A204.1 (cell line): ENCODE data around the gene PSMD3.
"Not testable (repeated sequence)": the region's sequence is repeated elsewhere in the genome, so short reads cannot be mapped to it uniquely, and the experiment has no call there.

Source experiments
- FAIRE-seq: peaks from 2 replicates; lab custom pipeline; 2012; peaks lifted over from hg19 to GRCh38; lab: Jason Lieb, UNC

Gene PSMD3

DNA sequence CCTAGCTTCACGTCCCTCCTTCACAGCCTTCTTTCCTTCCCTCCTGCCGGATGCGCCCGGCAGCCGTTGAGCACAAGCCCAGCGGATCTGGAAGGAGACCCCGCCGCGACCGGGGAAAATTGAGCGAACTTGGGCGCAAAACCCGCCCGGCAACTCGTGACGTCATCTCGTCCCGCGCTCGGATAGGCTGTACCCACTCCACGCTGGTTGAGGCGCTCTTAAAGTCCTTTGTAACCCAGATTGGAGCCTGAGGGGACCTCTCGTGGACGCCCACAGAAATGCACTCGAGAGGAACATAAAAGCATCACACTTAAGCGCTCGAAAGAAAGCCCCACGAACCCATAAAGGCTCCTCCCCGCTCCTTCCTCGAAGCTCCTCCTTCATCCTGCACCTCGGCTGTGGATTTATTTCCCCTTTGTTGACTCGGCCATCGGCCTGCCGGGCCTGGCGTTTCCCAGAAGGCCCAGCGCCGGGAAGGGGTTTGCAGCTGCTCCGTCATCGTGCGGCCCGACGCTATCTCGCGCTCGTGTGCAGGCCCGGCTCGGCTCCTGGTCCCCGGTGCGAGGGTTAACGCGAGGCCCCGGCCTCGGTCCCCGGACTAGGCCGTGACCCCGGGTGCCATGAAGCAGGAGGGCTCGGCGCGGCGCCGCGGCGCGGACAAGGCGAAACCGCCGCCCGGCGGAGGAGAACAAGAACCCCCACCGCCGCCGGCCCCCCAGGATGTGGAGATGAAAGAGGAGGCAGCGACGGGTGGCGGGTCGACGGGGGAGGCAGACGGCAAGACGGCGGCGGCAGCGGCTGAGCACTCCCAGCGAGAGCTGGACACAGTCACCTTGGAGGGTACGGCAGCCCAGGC lies at the start of gene PSMD3:
Gene PSMD3, plus strand, starts transcription at position 457 of the 856 bp plus-strand sequence. Its CDS starts 164 bp downstream, at position 621.
- peak; percentile 98 for FAIRE-seq

DNA sequence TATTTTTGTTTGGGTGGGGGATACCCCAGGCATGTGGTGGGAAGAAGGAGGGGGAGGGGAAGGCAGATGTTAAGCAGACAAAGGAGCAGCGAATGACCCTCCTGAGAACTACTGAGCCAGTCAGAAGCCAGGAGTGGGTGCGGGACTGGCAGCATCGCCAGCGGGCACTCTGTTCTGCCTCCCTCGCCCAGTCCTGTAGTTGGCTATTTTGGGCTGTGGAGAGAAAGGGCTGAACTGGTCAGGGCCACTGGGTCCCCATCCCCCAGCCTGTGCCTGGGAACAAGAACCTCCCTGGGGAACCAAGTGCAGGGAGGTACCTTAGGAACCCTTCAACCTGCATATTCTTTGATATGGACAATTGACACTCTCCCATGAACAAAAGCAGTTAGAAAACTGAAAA lies 46.7 kb upstream of the PSMD3 start:
- FAIRE-seq = no peak

DNA sequence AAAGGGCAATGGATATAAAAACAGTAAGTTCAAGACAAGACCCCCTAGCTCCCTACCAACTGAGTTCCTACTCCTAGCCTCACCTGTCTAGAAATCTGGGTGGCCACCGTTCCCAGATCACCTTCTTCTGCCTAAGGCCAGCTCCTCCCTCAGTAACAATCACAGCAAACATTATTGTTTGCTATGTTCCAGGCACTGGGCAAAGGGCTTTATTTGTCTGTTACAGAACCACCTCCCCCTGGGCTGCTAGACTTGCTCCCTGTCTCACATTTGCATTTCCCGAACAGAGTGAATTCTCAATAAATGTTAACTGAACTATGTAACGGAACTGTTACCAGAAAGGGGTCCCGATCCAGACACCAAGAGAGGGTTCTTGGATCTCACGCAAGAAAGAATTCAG lies 46.3 kb upstream of the PSMD3 start:
- no peak for FAIRE-seq

DNA sequence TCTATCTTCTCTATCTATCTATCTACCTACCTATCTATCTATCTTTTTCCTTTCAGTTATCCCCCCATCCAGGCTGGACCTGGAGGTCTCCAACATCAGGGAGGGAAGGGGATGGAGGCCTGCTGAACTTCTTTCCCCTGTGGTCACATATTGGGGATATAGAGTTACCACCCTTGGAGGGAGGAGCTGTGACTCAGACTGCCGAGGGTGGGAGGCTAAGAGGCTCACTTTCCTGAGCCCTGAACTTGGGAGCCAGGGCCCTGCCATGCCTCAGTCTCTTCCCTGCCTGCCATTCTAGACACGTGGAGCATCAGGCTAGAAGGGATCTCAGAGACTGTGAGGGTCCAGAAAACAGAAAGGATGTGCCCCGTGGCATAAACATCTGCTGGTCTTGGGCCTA lies 44.7 kb upstream of the PSMD3 start:
- FAIRE-seq = no peak

DNA sequence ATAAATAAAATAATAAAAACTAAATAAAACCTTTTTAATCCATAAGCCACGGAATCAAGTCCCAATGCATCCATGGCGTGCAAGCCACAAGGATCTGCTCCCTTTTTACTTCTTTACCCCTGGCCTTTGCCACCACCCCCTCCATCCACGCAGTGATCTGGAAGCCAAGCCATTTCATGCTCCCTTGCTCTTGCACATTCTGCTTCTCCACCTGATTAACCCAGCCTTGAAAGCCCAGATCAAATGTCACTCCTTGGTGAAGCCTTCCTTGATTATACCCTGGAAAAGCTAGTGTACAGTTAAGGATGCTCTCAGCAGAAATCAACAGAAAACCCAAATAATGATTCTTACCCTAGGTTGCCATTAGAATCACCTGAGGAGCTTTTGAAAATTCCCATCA lies 43.2 kb upstream of the PSMD3 start:
- FAIRE-seq = no peak

DNA sequence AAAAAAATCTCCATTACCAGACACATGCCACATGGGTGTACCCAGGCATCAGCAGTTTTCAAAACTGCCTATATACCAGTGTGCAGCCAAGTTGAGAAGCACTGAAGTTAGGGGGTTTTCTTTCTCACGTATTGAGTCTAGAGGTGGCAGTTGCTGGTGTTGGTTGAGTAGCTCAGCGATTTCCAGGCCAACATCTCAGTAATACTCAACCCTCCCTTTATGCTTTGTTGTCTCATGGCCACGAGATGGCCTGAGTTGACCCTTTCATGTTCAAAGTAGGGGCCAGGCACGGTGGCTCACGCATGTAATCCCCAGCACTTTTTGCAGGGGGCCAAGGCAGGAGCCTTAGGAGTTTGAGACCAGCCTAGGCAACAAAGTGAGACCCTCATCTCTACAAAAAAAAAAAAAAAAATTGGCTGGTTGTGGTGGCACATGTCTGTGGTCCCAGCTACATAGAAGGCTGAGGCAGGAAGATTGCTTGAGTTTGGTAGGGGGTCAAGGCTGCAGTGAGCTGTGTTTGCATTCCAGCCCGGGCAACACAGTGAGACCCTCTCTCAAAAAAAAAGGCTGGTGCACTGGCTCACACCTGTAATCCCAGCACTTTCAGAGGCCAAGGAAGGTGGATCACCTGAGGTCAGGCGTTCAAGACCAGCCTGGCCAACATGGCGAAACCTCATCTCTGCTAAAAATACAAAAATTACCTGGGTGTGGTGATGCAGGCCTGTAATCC lies 42.3 kb upstream of the PSMD3 start:
- no peak for FAIRE-seq

DNA sequence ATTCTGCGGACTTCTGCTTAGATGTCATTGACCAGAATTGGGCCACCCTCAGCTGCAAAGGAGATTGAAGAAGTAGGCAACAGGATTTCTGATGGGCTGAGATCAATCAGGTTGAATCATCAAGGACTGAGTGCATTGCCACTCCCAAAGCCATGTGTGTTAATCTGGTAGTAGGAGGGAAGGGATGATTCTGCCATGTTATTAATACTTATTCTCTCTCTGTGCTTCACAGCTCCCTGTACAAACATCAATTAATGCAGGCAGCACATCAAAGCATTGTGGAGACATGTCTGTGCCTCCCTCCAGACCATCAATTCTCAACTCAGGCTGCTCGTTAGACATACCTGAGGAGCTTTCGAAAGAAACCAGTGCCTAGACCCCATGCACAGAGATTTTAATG lies 41.5 kb upstream of the PSMD3 start:
- FAIRE-seq = no peak

DNA sequence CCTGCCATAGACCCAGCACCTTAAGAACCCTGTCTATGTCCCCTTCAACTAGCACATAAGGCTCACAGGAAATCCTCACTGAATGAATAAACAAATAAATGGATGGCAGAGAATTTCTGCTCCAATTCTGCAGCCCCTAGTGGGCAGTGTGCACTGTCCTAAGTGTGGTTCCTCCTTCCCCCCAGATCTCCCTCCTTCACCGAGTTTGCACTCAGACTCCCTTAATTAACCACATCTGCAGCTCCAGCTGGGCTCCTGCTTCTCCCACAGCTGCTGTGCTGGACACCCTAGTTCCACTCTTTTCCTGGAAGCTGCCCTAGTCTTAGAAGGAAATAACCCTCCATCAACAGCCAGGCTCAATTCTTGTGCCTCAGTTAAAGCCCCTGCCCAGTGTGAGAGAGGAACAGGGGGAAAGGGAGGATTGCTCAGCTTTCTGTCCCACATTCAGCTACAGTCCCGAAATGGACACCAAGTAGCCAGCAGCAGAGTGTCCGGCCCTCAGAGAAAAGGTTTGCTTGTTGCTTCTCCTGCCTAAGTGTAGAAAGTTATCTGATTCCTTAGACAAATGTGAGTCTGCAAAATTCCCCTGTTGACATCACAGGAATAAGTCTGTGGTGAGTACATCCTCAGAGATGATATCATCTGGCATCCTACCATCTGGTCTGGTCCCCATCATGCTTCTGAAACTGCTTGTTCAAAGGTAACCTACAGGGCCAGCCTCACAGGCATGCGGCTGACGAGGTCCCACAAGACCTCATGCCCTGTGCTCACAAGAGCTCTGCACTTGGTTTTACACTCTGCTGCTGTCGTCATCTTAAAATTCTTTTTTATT lies 40.8 kb upstream of the PSMD3 start:
- FAIRE-seq = no peak

DNA sequence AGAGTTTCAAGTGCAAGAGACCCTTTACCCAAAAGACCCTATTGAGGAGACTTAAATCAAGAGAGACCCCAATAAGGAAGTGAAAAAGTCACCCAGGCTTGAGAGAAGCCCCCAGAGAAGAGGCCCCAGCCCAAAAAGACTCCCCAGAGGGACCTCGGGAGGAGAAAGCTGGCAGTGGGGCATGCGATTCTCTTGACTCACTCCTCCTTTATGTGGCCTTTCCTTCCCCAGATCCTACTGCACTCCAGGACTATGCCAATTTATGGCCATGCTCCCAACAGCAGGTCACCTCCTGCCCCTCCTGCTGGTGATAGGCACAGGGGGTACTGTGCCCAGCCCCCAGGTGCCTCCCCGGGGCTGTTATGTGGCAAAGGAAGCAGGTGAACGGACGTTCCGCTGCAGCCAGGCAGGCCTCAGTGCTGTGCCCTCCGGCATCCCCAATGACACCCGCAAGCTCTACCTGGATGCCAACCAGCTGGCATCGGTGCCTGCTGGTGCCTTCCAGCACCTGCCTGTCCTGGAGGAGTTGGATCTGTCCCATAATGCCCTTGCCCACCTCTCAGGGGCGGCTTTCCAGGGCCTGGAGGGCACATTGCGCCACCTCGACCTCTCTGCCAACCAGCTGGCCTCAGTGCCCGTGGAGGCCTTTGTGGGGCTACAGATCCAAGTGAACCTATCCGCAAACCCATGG lies 36.8 kb upstream of the PSMD3 start:
- no peak for FAIRE-seq

DNA sequence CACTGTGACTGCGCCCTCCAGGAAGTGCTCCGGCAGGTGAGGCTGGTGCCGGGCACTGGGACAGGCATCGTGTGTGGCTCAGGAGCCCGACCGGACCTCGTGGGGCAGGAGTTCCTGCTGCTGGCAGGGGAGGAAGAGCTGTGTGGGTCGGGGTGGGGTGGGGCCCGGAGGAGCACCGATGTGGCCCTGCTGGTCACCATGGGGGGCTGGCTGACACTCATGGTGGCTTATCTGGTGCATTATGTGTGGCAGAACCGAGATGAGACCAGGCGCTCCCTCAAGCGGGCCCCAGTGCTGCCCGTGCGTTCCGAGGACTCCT lies 36.3 kb upstream of the PSMD3 start:
- FAIRE-seq = no peak

DNA sequence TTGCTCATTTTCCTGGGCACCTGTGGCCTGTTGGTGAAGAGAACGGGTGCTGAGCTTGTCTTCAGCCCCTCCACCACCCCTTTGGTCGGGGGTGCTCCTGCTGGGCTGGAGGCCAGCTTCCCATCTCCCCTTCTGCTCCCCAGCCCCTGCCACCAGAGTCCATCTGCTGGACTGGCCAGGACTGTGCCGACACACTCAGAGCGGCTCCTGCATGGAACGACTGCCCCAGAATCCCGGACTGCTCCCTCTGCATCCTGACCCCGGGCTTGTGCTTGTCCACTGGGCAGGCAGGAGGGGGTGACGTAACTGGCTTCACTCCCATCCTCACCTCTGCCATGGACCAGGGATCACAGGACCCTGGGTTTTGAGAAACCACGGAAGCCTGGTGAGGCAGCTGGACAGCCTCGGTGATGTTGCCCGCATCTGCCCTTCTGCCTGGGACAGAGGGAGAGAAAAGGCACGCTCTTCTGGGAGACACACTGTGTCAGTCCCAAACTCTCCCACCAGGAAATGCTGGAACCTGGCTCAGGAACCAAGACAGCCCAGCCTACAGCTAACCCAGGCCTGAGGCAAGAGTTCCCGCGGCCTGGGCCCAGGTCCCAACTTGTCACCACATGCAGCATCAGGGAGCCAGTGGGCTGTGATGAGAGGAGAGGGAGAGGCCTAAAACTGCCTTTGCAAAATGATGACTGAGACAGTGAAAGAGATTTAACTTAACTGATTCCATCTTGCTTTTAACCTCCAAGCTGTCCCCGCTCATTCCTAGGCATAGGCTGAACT lies 33.9 kb upstream of the PSMD3 start:
- FAIRE-seq = no peak

DNA sequence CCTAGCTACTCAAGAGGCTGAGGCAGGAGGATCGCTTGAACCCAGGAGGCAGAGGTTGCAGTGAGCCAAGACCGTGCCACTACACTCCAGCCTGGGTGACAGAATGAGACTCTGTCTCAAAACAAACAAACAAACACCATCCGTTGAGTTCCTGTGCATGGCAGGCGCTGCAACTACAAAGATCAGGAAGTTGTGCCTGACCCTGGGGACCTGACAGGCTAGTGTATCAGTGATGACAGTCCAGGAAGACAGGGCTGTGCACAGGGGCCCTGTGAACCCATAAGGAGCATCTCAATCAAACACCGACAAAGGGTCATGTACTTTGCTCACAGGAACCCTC lies 32.1 kb upstream of the PSMD3 start:
- not testable (repeated sequence) for FAIRE-seq

DNA sequence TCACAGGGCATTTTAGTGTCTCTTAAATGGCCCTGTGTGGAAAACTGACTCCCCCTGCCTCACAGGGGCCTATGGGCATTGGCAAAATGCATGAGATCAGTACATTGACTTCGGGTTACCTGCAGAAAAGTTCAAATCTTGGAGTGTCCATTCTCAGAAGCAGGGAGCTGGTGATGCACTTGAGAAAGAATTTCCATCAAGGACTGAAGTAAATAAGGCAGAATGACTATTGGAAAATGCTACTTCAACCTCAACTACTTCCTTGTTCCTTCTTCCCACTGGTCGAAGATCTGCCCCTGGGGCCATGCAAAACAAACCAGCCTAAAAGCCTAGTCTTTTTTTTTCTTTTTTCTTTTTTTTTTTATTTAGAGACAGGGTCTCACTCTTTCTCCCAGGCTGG lies 31.6 kb upstream of the PSMD3 start:
- no peak for FAIRE-seq

DNA sequence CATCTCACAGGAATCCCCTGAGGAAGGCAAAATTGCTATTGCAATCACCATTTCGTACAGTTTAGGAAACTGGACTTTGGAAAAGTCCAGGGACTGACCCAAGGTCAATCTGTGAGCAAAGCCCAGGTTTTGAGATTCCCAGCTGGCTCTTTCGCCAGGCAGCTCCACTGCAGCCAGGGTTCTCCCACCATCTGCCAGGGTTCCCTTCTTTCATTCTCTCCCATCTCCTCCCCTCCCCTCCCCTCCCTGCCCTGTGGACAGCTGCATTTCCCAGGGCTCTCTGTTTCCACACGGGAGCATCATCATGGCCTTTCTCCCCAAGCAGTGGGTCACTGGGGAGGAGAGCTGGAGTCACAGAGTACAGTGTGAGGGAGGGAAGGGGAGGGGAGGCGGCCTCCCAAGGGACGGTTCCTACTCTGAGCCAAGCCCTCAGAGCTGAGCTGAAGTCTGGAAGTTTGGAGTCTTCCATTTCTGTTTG lies 29.7 kb upstream of the PSMD3 start:
- no peak for FAIRE-seq

DNA sequence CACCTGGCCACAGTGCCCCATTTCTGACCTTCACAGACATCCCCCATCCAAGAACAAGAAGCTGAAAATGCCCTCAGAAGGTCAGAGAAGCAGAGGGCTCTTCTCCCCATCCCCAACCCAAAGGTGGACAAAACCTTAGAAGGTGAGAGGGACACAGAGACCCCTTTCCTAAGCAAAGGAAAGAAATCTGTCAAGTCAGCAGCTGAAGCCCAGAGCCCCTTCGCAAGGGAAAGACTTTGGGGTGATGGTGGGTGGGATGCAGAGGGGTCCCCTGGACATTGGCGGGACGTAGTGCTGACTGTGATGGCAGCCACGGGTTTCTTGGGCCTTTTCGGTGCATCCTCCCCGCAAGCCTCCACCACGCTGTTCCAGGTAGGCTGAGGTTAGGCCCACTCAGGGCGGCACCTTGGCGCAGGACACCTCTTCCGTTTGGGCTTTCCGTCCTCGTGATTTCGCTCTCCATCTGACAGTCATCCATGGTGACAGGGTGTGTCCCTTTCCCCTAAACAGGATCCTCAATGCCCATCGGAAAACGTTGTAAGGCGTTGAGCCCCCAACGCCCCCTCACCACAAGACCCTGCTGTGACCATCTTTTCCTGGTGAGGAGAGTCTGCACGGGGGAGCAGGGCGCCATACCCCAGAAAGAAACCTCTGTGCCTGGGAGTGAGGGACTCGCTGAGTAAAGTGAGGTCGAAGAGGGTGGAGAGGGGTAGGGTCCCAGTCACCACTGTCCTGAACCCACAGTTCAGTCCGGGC lies 28.5 kb upstream of the PSMD3 start:
- FAIRE-seq = no peak

DNA sequence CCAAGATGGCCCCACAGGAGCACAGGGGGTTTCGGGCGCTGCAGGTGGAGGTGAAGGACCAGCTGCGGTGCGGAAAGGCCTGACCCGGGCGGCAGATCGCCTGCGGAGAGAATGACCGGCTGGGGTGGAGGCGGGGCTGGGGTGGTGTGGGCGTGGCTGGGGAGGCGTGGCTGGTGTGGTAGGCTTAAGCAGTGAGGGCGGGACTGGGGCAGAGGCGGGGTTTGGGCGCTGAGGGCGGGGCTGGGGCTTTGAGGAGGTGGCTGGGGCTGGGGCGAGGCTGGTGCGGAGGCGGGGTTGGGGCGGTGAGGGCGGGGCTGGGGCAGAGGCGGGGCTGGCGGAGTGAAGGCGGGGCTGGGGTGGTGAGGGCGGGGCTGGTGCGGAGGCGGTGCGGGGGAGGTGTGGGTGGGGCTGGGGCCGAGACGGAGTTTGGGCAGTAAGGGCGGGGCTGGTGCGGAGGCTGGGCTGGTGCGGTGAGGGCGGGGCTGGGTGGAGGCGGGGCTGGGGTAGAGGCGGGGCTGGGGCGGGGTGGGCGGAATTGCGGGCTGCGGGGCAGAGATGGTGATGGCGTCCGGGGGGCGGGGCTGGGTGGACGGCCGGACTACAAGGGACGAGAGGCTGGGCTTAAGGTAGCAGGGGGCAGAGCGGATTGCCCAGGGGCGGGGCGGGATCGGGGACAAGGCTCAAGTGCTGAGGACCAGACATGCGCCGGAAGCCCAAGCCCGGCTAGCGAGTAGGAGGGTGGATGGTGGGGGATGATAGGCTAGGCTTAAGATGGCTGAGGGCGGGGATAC lies 27.7 kb upstream of the PSMD3 start:
- FAIRE-seq = no peak

DNA sequence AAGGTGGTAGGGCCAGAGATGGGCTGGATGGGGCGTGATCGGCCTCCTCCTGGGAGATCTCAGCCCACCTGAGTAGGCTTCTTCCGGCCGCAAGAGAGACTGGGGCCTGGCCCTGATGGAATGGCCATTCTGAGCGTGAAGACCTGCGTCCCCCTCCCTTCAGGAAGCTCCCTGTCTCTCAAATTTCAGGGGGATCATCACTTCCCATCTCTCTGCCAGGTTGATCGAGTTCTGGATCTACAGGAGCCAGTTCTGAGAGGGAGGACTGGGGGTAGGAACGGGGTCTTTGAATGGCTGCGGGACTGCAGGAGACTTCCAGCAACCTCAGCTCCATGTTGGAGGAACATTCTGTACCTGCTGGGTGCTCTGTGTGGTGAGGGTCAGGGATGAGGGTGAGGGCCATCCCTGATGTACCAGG lies 27.1 kb upstream of the PSMD3 start:
- FAIRE-seq = no peak

DNA sequence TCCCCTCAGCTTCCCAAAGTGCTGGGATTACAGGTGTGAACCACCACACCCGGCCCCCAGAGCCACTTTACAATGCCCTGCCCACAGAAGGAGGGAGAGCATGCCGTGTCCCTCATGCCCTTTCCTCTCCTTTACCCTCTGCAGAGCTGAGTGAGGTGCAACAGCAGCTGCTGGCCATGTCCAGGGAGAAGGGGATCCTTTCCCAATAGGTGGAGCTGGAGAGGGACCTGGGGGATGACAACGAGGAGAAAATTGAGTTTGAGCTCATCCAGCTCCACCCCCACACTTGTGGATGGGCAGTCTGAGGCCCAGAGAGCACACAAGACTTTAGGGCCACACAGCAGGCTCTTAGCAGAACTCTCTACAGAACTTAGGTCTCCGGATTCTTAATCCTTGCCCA lies 25.7 kb upstream of the PSMD3 start:
- FAIRE-seq = no peak

DNA sequence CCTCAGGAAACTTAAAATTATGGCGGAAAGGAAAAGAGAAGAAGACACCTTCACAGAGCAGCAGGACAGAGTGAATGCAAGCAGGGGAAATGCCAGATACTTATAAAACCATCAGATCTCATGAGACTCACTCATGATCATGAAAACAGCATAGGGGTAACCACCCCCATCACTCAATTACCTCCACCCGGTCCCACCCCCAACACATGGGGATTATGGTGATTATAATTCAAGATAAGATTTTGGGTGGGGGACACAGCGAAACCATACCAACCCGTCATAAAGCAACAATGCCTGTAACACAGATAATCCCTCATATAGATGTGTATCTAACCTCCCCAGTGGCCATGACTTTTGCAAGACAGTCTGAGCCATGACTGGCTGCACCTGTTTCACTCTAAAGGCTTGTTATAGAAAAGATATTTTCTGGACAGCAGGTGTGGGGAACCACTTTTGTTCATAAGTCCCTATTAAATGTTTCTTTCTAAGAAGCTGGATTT lies 24.8 kb upstream of the PSMD3 start:
- FAIRE-seq = no peak

DNA sequence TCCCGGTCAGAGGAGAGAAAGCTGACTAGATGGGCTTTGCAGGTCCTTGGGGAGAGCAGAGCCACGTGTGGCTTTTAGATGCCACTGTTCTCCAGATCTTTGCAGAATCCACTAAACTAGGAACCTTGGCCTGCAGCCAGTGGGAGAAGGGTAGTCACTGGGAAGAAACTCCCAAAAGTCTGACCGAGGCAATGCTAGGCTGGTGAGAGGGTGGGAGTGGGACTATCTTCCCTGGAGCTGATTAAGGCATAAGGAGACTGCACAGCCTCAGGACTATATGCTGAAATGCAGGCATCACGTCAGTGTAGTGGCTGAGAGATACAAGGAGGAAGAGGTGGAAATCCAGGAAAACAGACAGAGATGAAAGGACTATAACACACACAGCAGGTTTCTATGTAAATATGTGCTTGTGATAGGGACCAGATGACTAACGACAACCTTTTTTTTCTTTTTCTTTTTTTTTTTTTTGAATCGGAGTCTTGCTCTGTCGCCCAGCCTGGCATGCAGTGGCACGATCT lies 20.0 kb upstream of the PSMD3 start:
- no peak for FAIRE-seq
